HG03097 (cell line): ENCODE results near the gene TLCD3A.
"Not testable (repeated sequence)": the region's sequence is repeated elsewhere in the genome, so short reads cannot be mapped to it uniquely, and the experiment has no call there.

ENCODE experiments used
- ATAC-seq: cut with Tn5 transposase; IDR thresholded peaks from one replicate; pipeline ENCODE4 v1.9.1; 2021; ENCODE audit not compliant: unreplicated experiment, low FRiP score

The TLCD3A gene

GRCh38 chr17:784143-784542 lies 51.7 kb downstream of the TLCD3A start:
- ATAC-seq = no peak

DNA sequence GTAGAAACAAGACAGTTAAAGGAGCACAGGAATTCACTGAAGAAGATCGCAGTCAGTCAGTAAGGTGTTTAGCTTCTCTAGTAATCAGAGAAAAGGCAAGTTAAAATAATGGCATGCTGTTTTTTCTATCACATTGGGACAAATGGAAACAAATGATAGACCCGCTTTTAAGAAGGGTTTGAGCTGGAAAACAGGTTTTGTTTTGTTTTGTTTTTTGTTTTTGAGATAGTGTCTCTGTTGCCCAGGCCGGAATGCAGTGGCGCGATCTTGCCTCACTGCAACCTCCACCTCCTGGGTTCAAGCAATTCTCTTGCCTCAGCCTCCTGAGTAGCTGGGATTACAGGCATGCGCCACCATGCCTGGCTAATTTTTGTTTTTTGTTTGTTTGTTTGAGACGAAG lies 53.5 kb downstream of the TLCD3A start:
- ATAC-seq = not testable (repeated sequence)

DNA sequence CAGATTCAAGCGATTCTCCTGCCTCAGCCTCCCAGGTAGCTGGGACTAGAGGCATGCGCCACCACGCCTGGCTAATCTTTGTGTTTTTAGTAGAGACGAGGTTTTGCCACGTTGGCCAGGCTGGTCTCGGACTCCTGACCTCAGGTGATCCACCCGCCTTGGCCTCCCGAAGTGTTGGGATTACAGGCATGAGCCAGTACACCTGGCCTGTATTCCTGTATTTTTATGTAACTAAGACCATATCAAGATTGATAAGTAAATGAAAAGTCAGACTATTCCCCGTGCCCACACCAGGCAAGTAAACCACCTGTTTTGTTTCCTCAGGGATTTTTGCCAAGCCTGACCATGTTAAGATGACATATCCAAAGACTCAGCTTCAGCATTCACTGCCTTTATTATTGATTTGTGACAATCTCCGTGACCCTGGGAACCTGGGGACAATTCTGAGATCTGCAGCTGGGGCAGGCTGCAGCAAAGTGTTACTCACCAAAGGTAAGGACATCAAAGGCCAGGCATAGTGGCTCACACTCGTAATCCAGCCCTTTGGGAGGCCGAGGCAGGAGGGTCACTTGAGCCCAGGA lies 55.3 kb downstream of the TLCD3A start:
- no peak for ATAC-seq

DNA sequence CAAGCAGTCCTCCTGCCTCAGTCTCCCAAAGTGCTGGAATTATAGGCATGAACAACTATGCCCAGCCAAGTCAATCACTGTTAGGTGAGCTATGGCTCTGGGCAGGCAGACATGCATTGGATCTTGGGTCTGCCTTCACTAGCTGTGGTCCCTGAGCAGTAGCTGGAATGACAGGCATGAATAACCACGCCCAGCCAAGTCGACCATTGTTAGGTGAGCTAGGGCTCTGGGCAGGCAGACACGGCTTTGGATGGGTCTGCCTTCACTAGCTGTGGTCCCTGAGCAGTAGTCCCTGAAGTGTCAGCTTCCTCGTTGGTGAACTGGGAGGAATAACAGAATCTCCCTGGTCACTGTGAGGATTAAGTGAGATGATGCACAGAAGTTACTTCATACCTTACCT lies 56.2 kb downstream of the TLCD3A start:
- no peak for ATAC-seq

DNA sequence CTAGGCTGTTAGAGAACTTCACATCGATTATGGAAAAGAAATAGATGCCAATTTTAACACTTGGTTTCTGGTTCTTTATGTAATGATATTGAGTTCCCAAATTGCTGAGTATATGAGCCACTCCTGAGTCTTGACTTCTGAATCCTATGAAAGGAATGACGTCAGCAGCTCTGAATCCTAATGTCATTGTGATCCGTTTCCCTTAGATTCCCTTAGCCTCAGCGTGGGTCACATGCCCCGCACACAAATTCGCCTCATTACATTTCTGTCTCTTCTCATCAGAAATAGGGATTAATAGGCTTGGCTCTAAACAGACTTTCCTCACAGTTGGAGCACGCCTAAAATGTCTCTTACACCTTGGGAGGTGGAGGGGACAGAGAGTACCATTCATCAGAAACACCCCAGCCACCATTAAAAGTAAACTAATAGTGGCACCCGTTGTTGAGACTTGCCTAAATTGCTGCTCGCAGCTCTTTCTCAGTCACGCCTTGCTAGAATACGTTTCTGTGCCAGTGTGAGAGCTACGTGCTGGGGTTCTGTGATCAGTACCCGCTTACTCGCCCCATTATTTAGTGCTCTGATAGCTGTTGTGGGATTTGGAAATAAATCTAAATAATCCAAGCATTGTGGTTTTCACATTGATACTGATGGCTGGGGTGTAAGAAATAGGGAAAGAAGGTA lies 56.9 kb downstream of the TLCD3A start:
- ATAC-seq = no peak

- not testable (repeated sequence) for ATAC-seq
Observed at GRCh38 chr17:789931-790873, 57.8 kb downstream of the TLCD3A start.

DNA sequence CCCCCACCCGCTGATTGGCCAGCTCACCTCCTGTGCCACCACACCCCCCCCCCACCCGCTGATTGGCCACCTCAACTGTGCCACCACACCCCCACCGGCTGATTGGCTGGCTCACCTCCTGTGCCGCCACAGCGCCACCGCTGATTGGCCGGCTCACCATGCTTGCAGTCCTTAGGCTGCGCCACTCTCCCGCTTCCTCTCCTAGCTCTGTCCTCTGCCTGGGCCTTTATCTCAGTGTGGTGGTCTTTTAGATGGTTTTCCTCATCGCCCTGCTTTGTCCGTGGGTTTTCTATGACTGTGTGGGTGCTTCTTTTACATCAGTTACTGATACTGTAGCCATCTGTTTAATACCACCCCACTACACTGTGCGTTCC lies 58.5 kb downstream of the TLCD3A start:
- ATAC-seq = not testable (repeated sequence)

DNA sequence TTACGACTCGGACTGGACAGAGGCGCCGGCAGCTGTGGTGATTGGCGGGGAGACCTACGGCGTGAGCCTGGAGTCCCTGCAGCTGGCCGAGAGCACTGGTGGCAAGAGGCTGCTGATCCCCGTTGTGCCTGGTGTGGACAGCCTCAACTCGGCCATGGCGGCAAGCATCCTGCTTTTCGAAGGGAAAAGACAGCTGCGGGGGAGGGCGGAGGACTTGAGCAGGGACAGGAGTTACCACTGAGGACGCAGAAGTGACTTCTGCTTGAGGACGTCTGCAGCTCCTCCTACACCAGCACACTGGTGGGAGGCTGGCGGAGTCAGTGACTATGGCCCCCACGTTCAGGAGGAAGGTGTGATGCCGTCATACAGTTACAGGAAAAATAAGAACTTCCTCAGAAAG lies 59.4 kb downstream of the TLCD3A start:
- no peak for ATAC-seq

GRCh38 chr17:792277-792676 lies 59.9 kb downstream of the TLCD3A start:
- no peak for ATAC-seq
